Measurements from ENCODE around the gene STARD10.
"Not testable (repeated sequence)": the region's sequence is repeated elsewhere in the genome, so short reads cannot be mapped to it uniquely, and the experiment has no call there.

Gene STARD10

GRCh38 chr11:72792437-72793021 is 1.3 kb downstream of the STARD10 start:
- peak overlapping the region; percentile 39; the same call in 1 of the 2 replicates for H3K9ac ChIP-seq (ENCODE audit: low read length)

GRCh38 chr11:72791228-72791627 is 2.6 kb downstream of the STARD10 start:
- not testable (repeated sequence) for H3K79me2 ChIP-seq (ENCODE audit: insufficient read depth, low read length); H3K4me3 ChIP-seq (ENCODE audit: low read depth, low read length, poor library complexity, severe bottlenecking); H3F3A ChIP-seq (ENCODE audit: insufficient read depth, low read length); H3K9me2 ChIP-seq (ENCODE audit: low read depth, low read length); H2AFZ ChIP-seq (ENCODE audit: low read length); H3K27me3 ChIP-seq (ENCODE audit: insufficient read depth, low read length); H3K9ac ChIP-seq (ENCODE audit: low read length); H4K20me1 ChIP-seq (ENCODE audit: insufficient read depth, low read length); H3K9me3 ChIP-seq (ENCODE audit: low read length); H3K4me2 ChIP-seq (ENCODE audit: low read length); H3K36me3 ChIP-seq (ENCODE audit: insufficient read depth, low read length); H3K27ac ChIP-seq (ENCODE audit: low read depth, low read length, poor library complexity, severe bottlenecking)
- peaks cover 40% of the 10 kb centered on the region for H3K4me1 ChIP-seq (ENCODE audit: insufficient read depth, low read length, severe bottlenecking)

More at GRCh38 chr11:72792437-72793021, 1.3 kb downstream of the STARD10 start:
- TF ChIP-seq CTCF (IDR thresholded peaks at IDR 0.05; ENCODE audit: low read length) = no peak
- TF ChIP-seq EZH2 (IDR thresholded peaks at IDR 0.05; ENCODE audit: borderline replicate concordance, low read length) = no peak
- no peak overlapping the region for H2AFZ ChIP-seq (ENCODE audit: low read length)
- H3K4me1 ChIP-seq (ENCODE audit: insufficient read depth, low read length, severe bottlenecking) = peaks cover 35% of the 10 kb centered on the region
- no peaks in the 10 kb centered on the region for H3F3A ChIP-seq (ENCODE audit: insufficient read depth, low read length)
- H3K4me3 ChIP-seq (ENCODE audit: low read depth, low read length, poor library complexity, severe bottlenecking) = peak overlapping the region; percentile 68
- H3K27ac ChIP-seq (ENCODE audit: low read depth, low read length, poor library complexity, severe bottlenecking) = peak overlapping the region; percentile 56
- no peaks in the 10 kb centered on the region for H3K36me3 ChIP-seq (ENCODE audit: insufficient read depth, low read length)
- H3K27me3 ChIP-seq (ENCODE audit: insufficient read depth, low read length) = no peaks in the 10 kb centered on the region
- H3K79me2 ChIP-seq (ENCODE audit: insufficient read depth, low read length) = no peaks in the 10 kb centered on the region
- peak overlapping the region; percentile 65 for H3K4me2 ChIP-seq (ENCODE audit: low read length)
- no peaks in the 10 kb centered on the region for H3K9me2 ChIP-seq (ENCODE audit: low read depth, low read length)
- no peaks in the 10 kb centered on the region for H3K9me3 ChIP-seq (ENCODE audit: low read length)
- H4K20me1 ChIP-seq (ENCODE audit: insufficient read depth, low read length) = no peaks in the 10 kb centered on the region

GRCh38 chr11:72789493-72790131 is 4.2 kb downstream of the STARD10 start:
- TF ChIP-seq CTCF (IDR thresholded peaks at IDR 0.05; ENCODE audit: low read length) = no peak
- no peak for TF ChIP-seq EZH2 (IDR thresholded peaks at IDR 0.05; ENCODE audit: borderline replicate concordance, low read length)
- Histone ChIP-seq H3K36me3 (ENCODE audit: insufficient read depth, low read length) (no peaks in the 10 kb centered on the region), H3K9me3 (ENCODE audit: low read length) (no peaks in the 10 kb centered on the region), H3K4me2 (ENCODE audit: low read length) (no peak overlapping the region), H3K9ac (ENCODE audit: low read length) (no peak overlapping the region), H3K27me3 (ENCODE audit: insufficient read depth, low read length) (no peaks in the 10 kb centered on the region), H3K9me2 (ENCODE audit: low read depth, low read length) (no peaks in the 10 kb centered on the region), H3K79me2 (ENCODE audit: insufficient read depth, low read length) (no peaks in the 10 kb centered on the region), H3K27ac (ENCODE audit: low read depth, low read length, poor library complexity, severe bottlenecking) (no peak overlapping the region), H3K4me1 (ENCODE audit: insufficient read depth, low read length, severe bottlenecking) (peaks cover 31% of the 10 kb centered on the region), H3K4me3 (ENCODE audit: low read depth, low read length, poor library complexity, severe bottlenecking) (no peak overlapping the region), H3F3A (ENCODE audit: insufficient read depth, low read length) (no peaks in the 10 kb centered on the region), H2AFZ (ENCODE audit: low read length) (no peak overlapping the region), H4K20me1 (ENCODE audit: insufficient read depth, low read length) (no peaks in the 10 kb centered on the region)

GRCh38 chr11:72788241-72788640 is 5.6 kb downstream of the STARD10 start:
- H2AFZ ChIP-seq (ENCODE audit: low read length) = no peak overlapping the region
- no peaks in the 10 kb centered on the region for H3F3A ChIP-seq (ENCODE audit: insufficient read depth, low read length)
- no peaks in the 10 kb centered on the region for H3K27me3 ChIP-seq (ENCODE audit: insufficient read depth, low read length)
- H3K9ac ChIP-seq (ENCODE audit: low read length) = no peak overlapping the region
- no peaks in the 10 kb centered on the region for H4K20me1 ChIP-seq (ENCODE audit: insufficient read depth, low read length)
- no peak overlapping the region for H3K4me3 ChIP-seq (ENCODE audit: low read depth, low read length, poor library complexity, severe bottlenecking)
- H3K79me2 ChIP-seq (ENCODE audit: insufficient read depth, low read length) = no peaks in the 10 kb centered on the region
- no peak overlapping the region for H3K4me2 ChIP-seq (ENCODE audit: low read length)
- peak overlapping the region; percentile 26 for H3K27ac ChIP-seq (ENCODE audit: low read depth, low read length, poor library complexity, severe bottlenecking)
- H3K36me3 ChIP-seq (ENCODE audit: insufficient read depth, low read length) = no peaks in the 10 kb centered on the region
- peaks cover 22% of the 10 kb centered on the region for H3K4me1 ChIP-seq (ENCODE audit: insufficient read depth, low read length, severe bottlenecking)
- no peaks in the 10 kb centered on the region for H3K9me3 ChIP-seq (ENCODE audit: low read length)
- no peaks in the 10 kb centered on the region for H3K9me2 ChIP-seq (ENCODE audit: low read depth, low read length)
- no peak for TF ChIP-seq CTCF (IDR thresholded peaks at IDR 0.05; ENCODE audit: low read length)
- no peak for TF ChIP-seq EZH2 (IDR thresholded peaks at IDR 0.05; ENCODE audit: borderline replicate concordance, low read length)
